Activated gamma-delta T cell treated with Interleukin-2 at 50 U/mL for 16 hours (primary cell): ENCODE results near the gene NOTCH4.

Experiments
- DNase-seq: peaks from one replicate; pipeline ENCODE4 v3.0.0-alpha.2; 2020

Gene NOTCH4

GRCh38 chr6:32179766-32180405 is 44.0 kb downstream of the NOTCH4 start:
- no peak for DNase-seq

DNA sequence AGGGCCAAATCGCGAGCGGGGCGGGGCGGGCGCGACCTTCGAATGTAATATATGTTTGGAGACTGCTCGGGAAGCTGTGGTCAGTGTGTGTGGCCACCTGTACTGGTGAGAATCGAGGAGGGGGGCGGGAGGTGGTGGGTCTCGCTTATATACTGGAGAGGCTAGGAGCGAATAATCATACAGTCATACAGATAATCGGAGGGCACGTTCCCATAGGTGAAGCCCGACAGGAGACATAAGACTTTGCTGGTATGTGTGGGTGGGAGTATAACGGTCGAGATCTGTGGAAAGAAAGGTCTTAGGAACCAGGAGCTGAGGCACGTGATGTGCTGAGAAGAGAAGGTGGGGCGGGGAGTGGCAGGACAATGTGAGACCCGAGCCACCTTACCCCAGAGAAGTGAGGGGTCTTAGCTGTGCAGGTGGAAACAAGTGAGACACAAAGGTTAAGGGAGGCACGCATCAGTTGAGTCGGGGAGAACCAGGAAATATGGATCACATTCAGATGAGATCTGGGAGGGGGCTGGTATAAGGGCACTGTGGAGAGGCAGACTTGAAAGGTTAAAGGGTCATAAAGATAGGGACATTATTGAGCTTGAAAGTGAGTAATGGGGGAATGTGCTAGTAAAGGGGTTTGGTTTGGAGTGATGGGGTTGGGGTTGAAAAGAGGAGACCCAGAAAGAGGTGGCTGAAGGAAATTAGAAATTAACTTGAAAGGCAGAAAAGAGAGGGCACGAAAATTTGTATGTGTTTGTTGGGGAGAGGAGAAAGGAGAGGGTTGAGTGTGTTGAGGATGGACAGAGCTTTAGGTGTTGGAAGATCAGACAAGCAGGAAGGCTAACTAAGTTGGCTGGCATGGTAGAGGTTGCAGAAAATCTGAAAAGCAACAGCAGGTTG is 45.1 kb downstream of the NOTCH4 start:
- no peak for DNase-seq

DNA sequence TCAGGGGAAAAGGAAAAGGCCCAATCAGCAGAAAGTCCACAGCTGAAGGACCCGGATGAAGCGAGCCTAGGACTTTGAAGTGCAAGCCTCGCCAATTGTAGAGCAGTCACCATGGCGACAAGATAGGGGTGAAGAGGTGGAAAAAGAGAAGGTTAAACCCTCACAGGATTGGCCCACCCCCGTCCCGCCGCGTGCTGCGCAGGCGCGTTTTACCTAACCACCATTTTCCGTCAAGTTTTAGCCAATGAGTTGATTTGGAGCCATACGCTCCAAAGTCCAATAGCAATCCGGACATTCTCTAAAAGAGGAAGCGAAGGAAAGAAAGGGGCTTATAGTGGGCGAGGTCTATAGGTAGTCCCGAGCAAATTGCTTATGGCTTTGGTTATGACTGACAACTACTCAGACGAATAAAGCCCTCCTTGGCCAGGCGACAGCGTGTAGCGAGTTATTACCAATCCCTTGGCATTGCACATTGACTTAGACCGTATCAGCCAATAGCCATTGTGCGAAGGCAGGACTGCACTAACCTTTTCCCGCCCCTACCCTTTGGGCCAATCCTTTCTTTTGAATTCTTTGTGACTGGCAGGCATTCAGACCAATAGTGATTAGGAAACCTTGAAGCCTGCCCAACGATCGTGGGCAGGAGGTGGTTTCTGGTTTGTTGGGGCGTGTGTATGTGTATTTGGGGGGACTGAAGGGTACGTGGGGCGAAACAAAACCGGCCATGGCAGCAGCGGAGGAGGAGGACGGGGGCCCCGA is 45.9 kb downstream of the NOTCH4 start, which contains the start of gene RNF5:
TSS of gene RNF5 (plus strand) at position 618 of the 759 bp plus-strand sequence. CDS start at position 725, 107 bp downstream.
- DNase-seq, result peak; percentile 93

DNA sequence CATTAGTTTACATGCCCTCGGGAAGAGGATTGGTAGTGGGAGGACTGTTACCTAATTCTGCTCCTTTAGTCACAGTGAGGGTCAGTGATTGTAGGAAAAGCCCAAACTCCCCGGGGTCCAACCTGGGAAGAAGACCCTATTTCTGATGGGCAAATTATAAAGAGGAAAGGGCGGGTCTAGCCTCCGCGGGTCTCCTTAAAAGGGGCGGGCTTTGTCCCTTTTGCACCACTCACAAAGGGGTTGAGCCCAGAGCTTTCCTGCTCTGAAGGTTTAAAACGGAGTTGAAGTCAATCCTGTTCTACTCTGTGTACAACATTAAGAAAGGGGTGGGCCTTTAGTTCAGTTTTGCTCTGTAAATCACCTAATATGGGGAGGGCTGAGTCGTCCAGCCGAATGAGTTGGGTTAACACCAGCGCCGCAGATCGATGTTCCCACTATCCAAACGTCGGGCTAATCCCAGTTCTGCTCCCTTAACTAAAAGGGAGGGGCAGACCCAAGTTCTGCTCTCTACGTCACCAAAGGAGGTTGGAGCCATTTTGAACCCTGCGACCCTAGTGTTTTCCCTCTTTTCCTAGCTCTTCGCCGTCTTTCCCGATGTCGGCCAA is 46.6 kb downstream of the NOTCH4 start:
- DNase-seq, result no peak

DNA sequence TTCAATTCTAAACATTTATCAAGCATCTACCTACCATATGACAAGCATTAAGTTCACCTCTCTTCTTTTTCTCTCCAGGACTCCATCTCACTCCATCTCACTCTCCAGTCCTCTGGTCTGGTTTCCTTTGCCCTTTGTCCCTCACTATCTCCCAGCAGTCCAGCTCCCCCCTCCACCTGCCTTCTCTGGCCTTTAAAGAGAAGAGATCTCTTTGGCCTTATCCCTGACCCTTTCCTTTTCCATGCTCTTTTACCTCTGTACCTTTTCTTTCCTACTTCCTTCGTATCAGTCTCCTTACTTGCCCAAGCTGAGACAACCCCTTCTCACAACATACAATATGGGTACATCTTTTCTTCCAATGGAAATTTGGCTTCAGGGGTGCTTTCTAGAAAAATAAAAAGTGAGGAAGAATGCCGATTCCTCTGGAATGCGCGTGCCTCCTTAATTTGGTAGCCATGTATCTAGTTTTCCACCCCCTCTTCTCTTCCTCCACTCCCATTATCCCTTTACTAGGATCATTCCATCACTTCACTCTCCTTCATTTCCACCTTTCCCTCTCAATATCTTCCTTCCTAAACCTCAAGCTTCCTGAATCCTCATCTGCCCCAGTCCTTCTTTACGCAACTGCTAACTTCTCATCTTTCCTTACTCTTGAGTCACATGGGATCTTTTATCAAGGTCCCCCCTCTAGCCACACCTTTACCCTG is 47.2 kb downstream of the NOTCH4 start:
- DNase-seq, result no peak

DNA sequence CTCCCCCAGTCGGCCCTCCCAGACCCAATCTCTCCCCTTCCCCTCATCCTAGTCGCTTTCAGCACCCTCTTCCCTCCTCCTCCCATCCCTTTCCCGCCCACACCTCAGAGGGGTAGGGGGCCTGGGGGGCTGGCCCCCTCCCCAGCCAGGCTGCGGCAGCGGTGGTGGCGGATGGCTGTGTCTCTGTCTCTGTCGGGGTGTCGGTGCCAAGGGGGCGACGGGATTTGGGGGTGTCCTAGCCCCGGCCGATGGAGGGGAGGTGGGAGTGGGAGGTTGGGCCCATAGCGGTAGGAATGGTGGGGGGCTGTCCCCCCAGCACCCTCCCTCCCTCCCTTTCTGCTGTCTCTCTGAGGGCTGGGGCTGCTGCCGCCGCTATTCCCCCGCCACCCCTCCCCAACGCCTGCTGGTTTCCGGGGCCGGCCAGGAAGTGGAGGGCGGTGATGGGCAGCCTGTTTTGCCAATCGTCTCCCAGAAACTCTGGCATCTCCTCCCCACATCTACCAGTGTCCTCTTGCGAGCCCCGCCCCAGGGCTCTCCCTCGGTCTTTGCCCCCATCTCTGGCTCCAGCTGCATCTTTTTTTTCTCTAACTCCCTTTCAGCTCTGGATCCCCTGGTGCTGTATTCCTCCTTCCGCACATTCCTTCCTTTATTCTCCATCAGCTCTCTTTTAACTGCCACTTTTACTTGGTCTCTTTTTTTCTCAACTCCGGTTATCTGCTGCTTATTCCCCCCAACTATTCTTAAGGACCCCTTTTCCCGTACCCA is 48.0 kb downstream of the NOTCH4 start, which contains the start of gene AGPAT1:
TSS of gene AGPAT1 (minus strand) at position 374 of the 765 bp plus-strand sequence. CDS start 4,588 bp downstream, outside the sequence.
- DNase-seq, result peak; percentile 97

GRCh38 chr6:32175322-32175710 is 48.6 kb downstream of the NOTCH4 start:
- DNase-seq, result no peak

GRCh38 chr6:32174416-32174815 is 49.5 kb downstream of the NOTCH4 start:
- DNase-seq, result no peak

GRCh38 chr6:32173051-32173727 is 50.7 kb downstream of the NOTCH4 start:
- no peak for DNase-seq

- no peak for DNase-seq
These were observed 52.6 kb downstream of the NOTCH4 start for GRCh38 chr6:32171234-32171633.

DNA sequence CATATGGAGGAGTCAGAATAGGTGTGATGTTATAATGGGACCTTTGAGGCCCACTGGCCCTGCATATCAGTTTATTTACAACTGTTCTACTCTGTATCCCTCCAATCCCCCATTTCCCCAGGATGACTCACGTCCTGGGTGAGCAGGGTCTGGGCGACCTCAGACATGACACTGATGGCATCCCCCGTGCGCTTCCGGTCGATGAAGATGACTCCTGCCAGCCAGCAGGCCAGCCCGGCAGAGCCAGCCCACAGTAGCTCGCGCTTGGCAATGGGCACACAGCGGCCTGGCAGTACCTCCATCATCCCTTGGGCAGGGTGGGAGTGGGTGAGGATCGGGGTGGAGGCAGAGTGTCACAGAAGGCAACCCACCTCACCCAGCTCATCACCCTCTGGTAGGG is 53.6 kb downstream of the NOTCH4 start:
- no peak for DNase-seq

DNA sequence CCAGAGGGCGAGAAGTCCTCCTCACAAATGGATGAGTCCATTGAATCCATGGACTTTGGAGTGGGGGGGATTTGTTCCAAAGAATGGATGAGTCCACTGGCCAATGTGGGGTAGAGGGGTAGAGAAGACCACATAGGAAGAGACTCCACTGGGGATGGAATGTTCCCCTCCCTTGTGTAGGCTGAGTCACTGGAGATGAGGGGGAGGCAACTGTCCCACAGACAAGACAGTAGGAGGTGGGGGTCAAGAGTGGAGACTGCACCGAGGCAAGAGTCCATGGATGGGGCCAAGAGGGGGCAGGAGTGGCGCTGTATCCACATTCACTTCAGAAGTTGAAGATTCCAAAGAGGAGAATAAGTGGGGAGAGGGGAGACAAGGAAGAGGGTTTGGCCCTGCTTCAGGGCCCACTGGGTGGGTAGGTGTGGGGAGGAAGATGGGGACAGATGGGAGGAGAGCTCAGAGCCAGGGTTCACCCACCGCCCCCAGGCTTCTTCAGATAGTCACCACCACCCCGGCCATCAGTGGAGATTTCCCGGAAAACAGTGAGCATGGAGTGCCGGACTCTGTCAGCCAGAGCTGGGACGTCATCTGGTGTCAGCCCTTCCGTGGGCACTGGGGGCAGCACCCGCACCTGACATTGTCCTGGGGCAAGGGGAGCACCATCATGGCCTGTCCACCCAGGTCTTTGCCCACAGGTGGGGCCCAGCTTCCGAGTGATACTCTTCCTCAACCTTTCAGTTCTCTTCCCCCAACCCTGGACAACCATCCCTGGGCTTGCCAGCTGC is 54.9 kb downstream of the NOTCH4 start:
- no peak for DNase-seq

- DNase-seq, result no peak
These were observed 55.5 kb downstream of the NOTCH4 start for GRCh38 chr6:32168350-32168749.

DNA sequence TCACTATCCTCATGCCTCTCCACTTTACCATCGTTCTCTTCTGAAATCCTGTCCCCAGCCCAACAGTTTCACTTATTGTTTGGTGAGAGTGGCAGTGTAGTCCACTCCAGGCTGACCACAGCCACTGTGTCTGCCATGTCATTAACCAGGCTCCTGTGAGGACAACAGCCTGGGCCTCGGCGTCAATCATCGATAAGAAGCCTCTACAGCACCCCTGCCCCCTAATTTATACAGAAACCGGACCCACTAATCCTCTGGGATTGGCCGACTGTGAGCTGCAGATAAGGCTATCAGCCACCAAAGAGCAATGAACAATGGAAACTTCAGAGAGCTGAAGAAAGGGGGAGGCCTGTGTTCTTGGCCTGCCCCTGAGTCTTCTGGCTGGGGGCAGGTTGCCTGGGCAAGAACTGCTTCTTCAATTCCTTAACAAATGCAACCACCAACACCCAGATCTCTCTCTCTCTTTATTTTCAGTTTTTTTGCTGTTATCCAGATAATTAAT is 56.1 kb downstream of the NOTCH4 start:
- DNase-seq, result no peak

DNA sequence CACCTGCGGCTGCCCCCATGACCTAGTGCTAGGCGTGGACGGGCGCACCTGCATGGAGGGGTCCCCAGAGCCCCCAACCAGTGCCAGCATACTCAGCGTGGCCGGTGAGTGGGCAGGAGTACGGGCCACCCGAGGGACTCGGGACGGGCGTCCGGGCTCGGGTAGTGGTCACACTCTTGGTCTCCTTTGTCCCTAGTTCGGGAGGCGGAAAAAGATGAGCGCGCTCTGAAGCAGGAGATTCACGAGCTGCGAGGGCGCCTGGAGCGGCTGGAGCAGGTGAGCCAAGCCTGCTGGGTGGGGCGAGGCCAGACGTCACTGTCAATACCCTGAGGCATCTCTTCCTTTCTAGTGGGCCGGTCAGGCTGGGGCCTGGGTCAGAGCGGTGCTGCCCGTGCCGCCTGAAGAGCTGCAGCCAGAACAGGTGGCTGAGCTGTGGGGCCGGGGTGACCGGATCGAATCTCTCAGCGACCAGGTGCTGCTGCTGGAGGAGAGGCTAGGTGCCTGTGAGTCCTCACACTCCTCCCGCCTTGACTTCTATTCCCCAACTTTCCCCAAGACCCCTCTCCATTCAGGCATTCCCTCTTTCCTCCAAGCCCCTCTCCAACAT is 56.6 kb downstream of the NOTCH4 start:
- no peak for DNase-seq

DNA sequence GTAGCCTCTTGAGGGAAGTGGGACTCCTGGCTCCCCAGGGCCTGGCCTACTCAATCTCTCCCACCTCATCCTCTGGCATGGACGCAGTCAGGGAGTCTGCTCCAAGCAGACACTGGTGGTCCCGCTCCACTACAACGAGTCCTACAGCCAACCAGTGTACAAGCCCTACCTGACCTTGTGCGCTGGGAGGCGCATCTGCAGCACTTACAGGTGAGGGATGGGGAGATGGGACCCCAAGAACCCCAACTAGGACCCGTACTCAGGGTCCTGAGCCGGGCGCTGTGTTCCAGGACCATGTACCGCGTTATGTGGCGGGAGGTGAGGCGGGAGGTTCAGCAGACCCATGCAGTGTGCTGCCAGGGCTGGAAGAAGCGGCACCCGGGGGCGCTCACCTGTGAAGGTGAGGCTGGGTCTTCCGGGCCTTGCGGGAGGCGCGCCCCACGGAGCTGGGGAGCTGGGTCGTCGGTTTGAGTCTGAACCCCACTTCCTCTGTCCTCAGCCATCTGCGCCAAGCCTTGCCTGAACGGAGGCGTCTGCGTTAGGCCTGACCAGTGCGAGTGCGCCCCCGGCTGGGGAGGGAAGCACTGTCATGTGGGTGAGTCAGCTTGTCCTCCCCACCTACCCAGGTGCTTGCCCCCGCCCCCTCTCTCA is 57.3 kb downstream of the NOTCH4 start:
- DNase-seq, result no peak

- no peak for DNase-seq
These were observed 59.6 kb downstream of the NOTCH4 start, which contains the start of gene EGFL8 for GRCh38 chr6:32164295-32164694. EGFL8 (plus strand) TSS chr6:32164595; CDS start chr6:32166166, 1,571 bp downstream.

GRCh38 chr6:32163559-32164258 is 60.2 kb downstream of the NOTCH4 start:
- no peak for DNase-seq
